Measurements from ENCODE around the gene KCNIP1.

KCNIP1 gene

DNA sequence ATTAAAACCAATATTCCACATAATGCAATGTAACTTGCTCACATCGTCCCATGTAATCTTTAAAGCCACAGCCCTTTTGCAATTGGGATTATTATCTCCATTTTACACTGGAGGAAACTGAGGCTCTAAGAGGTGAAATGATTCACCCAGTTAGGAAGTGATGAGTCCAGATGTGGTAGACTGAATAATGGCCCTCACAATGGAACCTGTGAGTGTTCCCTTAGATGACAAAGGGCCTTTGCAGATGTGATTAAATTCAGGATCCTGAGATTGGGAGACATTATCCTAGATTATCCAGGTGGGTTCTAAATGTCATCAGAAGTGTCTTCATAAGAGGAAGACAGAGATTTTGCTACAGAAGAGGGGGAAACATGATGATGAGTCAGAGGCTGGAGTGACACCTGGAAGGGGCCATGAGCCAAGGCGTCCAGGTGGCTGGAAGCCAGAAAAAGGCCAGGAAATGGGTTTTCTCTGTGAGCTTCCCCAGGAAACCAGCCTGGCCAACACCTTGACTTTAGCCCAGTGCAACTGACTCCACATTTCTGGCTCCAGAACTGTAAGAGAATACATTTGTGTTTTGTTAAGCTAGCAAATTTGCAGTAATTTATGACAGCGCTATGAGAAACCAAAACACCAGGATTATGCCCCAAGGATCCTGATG lies 139.1 kb downstream of the KCNIP1 start:
- no peak for DNase-seq (ENCODE audit: low spot score)

GRCh38 chr5:170643591-170643990 lies 139.8 kb downstream of the KCNIP1 start:
- no peak for DNase-seq (ENCODE audit: low spot score)

GRCh38 chr5:170644501-170644900 lies 140.7 kb downstream of the KCNIP1 start:
- DNase-seq (ENCODE audit: low spot score), result no peak

- DNase-seq (ENCODE audit: low spot score), result no peak
Measured at GRCh38 chr5:170648541-170648940, 144.7 kb downstream of the KCNIP1 start.

DNA sequence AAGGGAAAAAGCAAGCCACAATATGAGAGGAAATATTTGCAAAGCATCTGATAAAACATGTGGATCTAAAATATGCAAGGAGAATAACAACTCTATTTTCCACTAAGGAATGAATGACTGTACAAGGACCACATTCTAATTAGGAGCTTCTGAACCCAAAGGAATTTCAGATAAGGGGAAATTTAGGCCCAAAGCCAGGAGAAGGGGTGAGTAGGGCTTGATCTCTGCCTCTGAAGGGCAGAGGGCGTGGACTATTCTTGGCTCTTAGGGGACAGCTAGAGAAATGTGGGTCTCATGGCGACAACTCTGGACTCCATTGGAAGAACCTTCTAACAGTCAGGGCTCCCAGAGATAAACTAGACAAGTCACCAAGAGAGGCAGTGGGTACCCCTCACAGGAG lies 147.0 kb downstream of the KCNIP1 start:
- DNase-seq (ENCODE audit: low spot score), result no peak

- no peak for DNase-seq (ENCODE audit: low spot score)
Measured at GRCh38 chr5:170651604-170652277, 147.9 kb downstream of the KCNIP1 start.

GRCh38 chr5:170655476-170655875 lies 151.7 kb downstream of the KCNIP1 start:
- DNase-seq (ENCODE audit: low spot score), result no peak

- DNase-seq (ENCODE audit: low spot score), result no peak
Measured at GRCh38 chr5:170655920-170656319, 152.1 kb downstream of the KCNIP1 start.

DNA sequence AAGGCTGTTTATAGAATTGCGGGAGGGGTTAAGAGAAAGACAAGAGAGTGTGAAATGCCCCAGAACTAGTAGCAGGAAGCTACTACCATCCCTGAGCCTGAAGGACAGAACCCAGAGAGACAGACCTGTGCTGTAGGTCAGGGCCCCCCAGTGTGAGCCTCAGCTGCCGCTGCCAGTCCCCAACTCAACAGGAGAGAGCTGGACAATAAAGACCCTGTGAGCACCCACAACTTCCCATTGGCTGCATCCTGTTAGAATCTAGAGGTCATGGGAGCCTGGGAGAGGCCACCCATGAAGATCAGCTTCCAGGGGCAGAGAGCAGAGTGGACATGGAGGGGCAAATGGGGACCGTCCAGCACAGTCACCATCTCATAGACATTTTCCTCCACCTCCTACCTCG lies 152.5 kb downstream of the KCNIP1 start:
- no peak for DNase-seq (ENCODE audit: low spot score)

- no peak for DNase-seq (ENCODE audit: low spot score)
Measured at GRCh38 chr5:170660531-170660930, 156.7 kb downstream of the KCNIP1 start.

- DNase-seq (ENCODE audit: low spot score), result no peak
Measured at GRCh38 chr5:170662966-170663365, 159.1 kb downstream of the KCNIP1 start.

GRCh38 chr5:170678811-170679210 lies 175.0 kb downstream of the KCNIP1 start:
- no peak for DNase-seq (ENCODE audit: low spot score)

DNA sequence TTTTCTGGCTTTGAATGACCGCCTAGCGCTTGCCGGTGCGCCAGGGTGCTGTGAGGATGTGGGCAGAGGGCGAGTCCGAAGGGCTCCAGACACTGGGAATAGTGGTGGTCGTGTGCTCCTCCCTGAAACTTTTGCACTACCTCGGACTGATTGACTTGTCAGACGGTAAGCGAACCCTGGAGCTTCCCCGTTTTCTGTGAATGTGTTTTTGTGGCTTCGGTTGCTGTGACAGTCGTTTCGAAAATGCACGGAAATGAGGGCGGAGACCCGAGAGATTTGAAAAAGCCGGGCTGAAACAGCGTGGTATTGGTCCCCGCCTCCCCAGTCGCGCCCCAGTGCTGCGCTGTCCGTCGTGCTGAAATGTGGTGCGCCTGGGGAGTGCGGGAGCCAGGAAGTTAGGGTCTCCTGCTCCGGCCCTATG lies 177.2 kb downstream of the KCNIP1 start:
- DNase-seq (ENCODE audit: low spot score), result peak; percentile 38

DNA sequence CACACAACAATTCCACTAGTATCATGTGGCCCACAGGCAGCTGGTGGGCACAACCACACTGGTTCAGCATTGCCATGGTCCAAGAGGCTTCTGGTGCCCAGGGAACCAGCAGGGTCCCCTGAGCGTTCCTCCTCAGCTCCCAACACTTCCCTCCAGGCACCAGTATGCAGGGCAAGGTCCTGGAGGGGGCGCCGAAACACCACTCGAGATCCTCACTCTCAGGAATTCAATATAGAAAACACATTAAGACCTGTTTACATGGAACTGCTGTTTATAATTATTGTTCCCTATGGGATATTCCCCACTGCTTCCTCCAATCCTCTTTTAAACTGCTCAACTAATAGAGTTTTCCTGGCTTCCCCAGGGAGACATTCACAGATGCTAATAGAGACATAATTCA lies 187.8 kb downstream of the KCNIP1 start:
- no peak for DNase-seq (ENCODE audit: low spot score)

DNA sequence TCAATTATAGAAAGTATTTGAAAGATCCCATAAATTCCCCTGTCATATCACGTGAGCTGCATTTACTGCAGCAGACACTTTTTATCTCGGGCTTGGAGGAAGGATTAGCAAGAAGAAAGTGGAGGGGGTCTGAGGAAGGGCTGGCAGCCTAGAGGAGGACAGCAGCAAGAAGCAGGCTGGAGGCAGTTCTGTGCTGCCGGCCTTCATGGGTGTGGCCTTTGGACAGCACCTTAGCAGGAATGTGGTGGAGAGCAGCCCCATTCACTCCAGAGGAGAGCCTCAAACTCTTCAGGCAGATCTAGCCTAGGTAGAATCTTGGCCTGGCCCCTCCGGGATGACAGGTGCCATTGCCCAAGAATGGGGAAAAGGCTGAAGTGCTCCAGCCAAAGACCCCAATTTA lies 189.9 kb downstream of the KCNIP1 start:
- DNase-seq (ENCODE audit: low spot score), result no peak

- no peak for DNase-seq (ENCODE audit: low spot score)
Measured at GRCh38 chr5:170694911-170695310, 191.1 kb downstream of the KCNIP1 start.

GRCh38 chr5:170697031-170697430 lies 193.2 kb downstream of the KCNIP1 start:
- no peak for DNase-seq (ENCODE audit: low spot score)

- no peak for DNase-seq (ENCODE audit: low spot score)
Measured at GRCh38 chr5:170700503-170700902, 196.7 kb downstream of the KCNIP1 start.

- no peak for DNase-seq (ENCODE audit: low spot score)
Measured at GRCh38 chr5:170701334-170701733, 197.5 kb downstream of the KCNIP1 start.

- DNase-seq (ENCODE audit: low spot score), result no peak
Measured at GRCh38 chr5:170704417-170705192, 200.8 kb downstream of the KCNIP1 start.

- DNase-seq (ENCODE audit: low spot score), result no peak
Measured at GRCh38 chr5:170709640-170710039, 205.8 kb downstream of the KCNIP1 start.

GRCh38 chr5:170711300-170711699 lies 207.5 kb downstream of the KCNIP1 start:
- DNase-seq (ENCODE audit: low spot score), result no peak

GRCh38 chr5:170715141-170715540 lies 211.3 kb downstream of the KCNIP1 start:
- no peak for DNase-seq (ENCODE audit: low spot score)

Data from AG08396 (cell line).